Activated T-helper 1 cell treated with anti-CD3 and anti-CD28 coated beads, Interleukin-12 subunit alpha, Interleukin-12 subunit beta, Interleukin-2, Interleukin-4 antibody, amounts not matched to agents 30 ng/mL and 10 ng/mL and 1 ng/mL, durations not matched to agents 14 hours and 24 hours and 36 hours (primary cell): ENCODE data around the gene NONO. TPM values are rescaled to one million over a fixed set of nuclear protein-coding genes. Genes with fewer than 3 reads are reported as not detected.
"Not testable (repeated sequence)": the region's sequence is repeated elsewhere in the genome, so short reads cannot be mapped to it uniquely, and the experiment has no call there.

Experiments used
- DNase-seq: peaks from one replicate; pipeline ENCODE4 v3.0.0; 2021; ENCODE audit warnings: low spot score
- H3K27ac Mint-ChIP-seq: one replicate; pipeline ENCODE4 v1.8.0; 2021; ENCODE audit warnings: mild to moderate bottlenecking, mixed read lengths
- H3K27me3 Mint-ChIP-seq: one replicate; pipeline ENCODE4 v1.8.0; 2022; ENCODE audit warnings: mild to moderate bottlenecking, moderate library complexity, mixed read lengths; ENCODE audit not compliant: insufficient read depth
- H3K36me3 Mint-ChIP-seq: one replicate; pipeline ENCODE4 v1.8.0; 2021; ENCODE audit warnings: low read depth, mixed read lengths
- H3K4me1 Mint-ChIP-seq: one replicate; pipeline ENCODE4 v1.8.0; 2021; ENCODE audit warnings: low read depth, mixed read lengths
- H3K4me3 Mint-ChIP-seq: one replicate; pipeline ENCODE4 v1.8.0; 2021; ENCODE audit warnings: mild to moderate bottlenecking, moderate library complexity, mixed read lengths
- H3K9me3 Mint-ChIP-seq: one replicate; pipeline ENCODE4 v1.8.0; 2021; ENCODE audit warnings: mixed read lengths
- intact Hi-C: fragments of 100-400 bp; cut with micrococcal nuclease; formaldehyde crosslinking; loops from one replicate; pipeline ENCODE4 v1.15.1; 2024
- total RNA-seq: library from RNA; stranded (reverse); gene quantifications from 2 replicates; pipeline ENCODE4 v1.2.3, GENCODE V29; 2022

NONO gene
- total RNA-seq, 1 donor from 2014 or later: 546 TPM

- no peaks in the 10 kb centered on the region for H3K27me3 Mint-ChIP-seq
- no peaks in the 10 kb centered on the region for H3K36me3 Mint-ChIP-seq
- peak within 1 kb of the TSS; percentile 88 for H3K4me3 Mint-ChIP-seq
- H3K27ac Mint-ChIP-seq: peak within 1 kb of the TSS; percentile 71
- H3K9me3 Mint-ChIP-seq: no peaks in the 10 kb centered on the region
- intact Hi-C loops: loop anchor here (1.0 to 2.0 kb wide), 5 partner anchors 29 to 186 kb away; partner anchors contain the start of genes NONO and SNX12
- H3K4me1 Mint-ChIP-seq: peaks cover 30% of the 10 kb centered on the region
- DNase-seq: peak; percentile 69
These were observed 29.1 kb upstream of the NONO start, which contains the start of gene ZMYM3 for GRCh38 chrX:71254092-71254963. TSS of gene ZMYM3 (minus strand) at chrX:71254140. CDS start at chrX:71253255, 885 bp downstream.

DNA sequence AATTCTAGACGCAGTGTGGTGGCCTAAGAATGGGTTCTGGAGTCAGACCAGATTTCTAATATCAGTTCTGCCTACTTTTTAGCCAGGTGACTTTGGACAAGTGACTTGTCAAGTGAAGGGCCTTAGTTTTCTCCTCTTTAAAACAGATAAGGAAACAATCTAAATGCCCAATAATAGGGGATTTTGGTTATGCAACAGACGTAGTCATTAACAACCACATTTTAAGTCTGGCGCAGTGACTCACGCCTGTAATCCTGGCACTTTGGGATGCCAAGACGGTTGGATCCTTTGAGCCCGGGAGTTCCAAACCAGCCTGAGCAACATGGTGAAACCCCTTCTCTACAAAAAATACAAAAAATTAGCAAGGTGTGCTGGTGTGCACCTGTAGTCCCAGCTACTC, 27.4 kb upstream of the NONO start:
- Mint-ChIP-seq H3K4me3 (peak overlapping the region; percentile 53), H3K36me3 (no peaks in the 10 kb centered on the region), H3K27ac (no peak overlapping the region), H3K4me1 (peaks cover 25% of the 10 kb centered on the region), H3K9me3 (no peaks in the 10 kb centered on the region), H3K27me3 (no peaks in the 10 kb centered on the region)
- DNase-seq: no peak
- intact Hi-C loops: no loop called here

- Mint-ChIP-seq H3K27ac (no peak overlapping the region), H3K4me3 (no peak overlapping the region), H3K9me3 (no peaks in the 10 kb centered on the region), H3K27me3 (no peaks in the 10 kb centered on the region), H3K4me1 (peaks cover 17% of the 10 kb centered on the region), H3K36me3 (no peaks in the 10 kb centered on the region)
- intact Hi-C loops: no loop called here
- no peak for DNase-seq
These were observed 26.6 kb upstream of the NONO start for GRCh38 chrX:71256856-71257255.

DNA sequence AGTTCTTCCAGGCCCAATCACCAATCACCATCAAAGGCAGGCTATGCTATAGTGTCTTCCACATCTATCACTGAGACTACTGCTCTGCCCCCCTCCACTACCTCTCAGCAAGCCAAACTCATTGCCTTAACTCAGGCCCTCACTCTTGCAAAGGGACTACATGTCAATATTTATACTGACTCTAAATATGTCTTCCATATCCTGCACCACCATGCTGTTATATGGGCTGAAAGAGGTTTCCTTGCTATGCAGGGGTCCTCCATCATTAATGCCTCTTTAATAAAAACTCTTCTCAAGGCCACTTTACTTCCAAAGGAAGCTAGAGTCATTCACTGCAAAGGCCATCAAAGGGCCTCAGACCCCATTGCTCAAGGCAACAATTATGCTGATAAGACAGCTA, 14.8 kb upstream of the NONO start:
- peaks cover 10% of the 10 kb centered on the region for H3K27me3 Mint-ChIP-seq
- DNase-seq, H3K4me3 Mint-ChIP-seq, H3K27ac Mint-ChIP-seq, H3K9me3 Mint-ChIP-seq, H3K36me3 Mint-ChIP-seq, intact Hi-C loops, H3K4me1 Mint-ChIP-seq: not testable (repeated sequence)

GRCh38 chrX:71269801-71270395, 13.5 kb upstream of the NONO start:
- Mint-ChIP-seq H3K4me1 (no peaks in the 10 kb centered on the region), H3K36me3 (no peaks in the 10 kb centered on the region), H3K9me3 (no peaks in the 10 kb centered on the region), H3K27ac (no peak overlapping the region), H3K27me3 (peaks cover 7% of the 10 kb centered on the region), H3K4me3 (no peak overlapping the region)
- no peak for DNase-seq
- intact Hi-C loops: no loop called here

- DNase-seq, intact Hi-C loops, H3K36me3 Mint-ChIP-seq: not testable (repeated sequence)
These were observed 11.1 kb upstream of the NONO start for GRCh38 chrX:71272313-71272712.

GRCh38 chrX:71281300-71281699, 2.1 kb upstream of the NONO start:
- not testable (repeated sequence) for H3K27ac Mint-ChIP-seq, H3K9me3 Mint-ChIP-seq, H3K4me3 Mint-ChIP-seq, DNase-seq, H3K27me3 Mint-ChIP-seq
- intact Hi-C loops: loop anchor here (5.0 kb wide), 1 partner anchor 169 kb away; the partner anchor contains the start of gene IL2RG
- peaks cover 19% of the 10 kb centered on the region for H3K36me3 Mint-ChIP-seq
- H3K4me1 Mint-ChIP-seq: peaks cover 14% of the 10 kb centered on the region

More at GRCh38 chrX:71272313-71272712, 11.1 kb upstream of the NONO start:
- not testable (repeated sequence) for H3K27ac Mint-ChIP-seq, H3K4me3 Mint-ChIP-seq, H3K27me3 Mint-ChIP-seq, H3K4me1 Mint-ChIP-seq, H3K9me3 Mint-ChIP-seq

GRCh38 chrX:71282514-71283402, 677 bp upstream of the NONO start:
- Mint-ChIP-seq H3K27ac (peak overlapping the region; percentile 98), H3K4me3 (peak overlapping the region; percentile 94), H3K36me3 (peaks cover 19% of the 10 kb centered on the region), H3K9me3 (no peaks in the 10 kb centered on the region), H3K27me3 (no peaks in the 10 kb centered on the region), H3K4me1 (peaks cover 14% of the 10 kb centered on the region)
- intact Hi-C loops: loop anchor here (1.0 to 5.0 kb wide), 9 partner anchors 28 to 336 kb away; partner anchors contain the start of genes CXCR3, FOXO4, IL2RG and SNX12
- peak; percentile 2 for DNase-seq

DNA sequence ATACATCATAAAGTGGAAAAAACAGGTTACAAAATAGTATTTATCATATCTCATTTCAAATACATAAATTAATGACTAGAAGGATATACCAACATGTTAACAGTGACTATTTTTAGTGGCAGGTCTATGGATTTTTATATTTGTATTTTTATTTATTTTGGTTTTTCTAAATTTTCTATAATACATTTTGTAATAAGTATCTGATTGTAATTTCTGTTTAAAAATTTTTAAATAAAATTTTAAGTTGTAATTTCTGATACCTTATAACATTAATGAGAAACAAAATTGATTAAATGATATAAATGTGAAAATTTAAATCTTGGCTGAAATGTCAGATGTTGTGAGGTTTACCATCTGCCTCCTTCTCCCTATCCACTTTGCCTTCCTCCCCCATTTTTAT, 2.5 kb downstream of the NONO start:
- no peaks in the 10 kb centered on the region for H3K9me3 Mint-ChIP-seq
- no peak for DNase-seq
- intact Hi-C loops: no loop called here
- H3K4me1 Mint-ChIP-seq: peaks cover 19% of the 10 kb centered on the region
- no peaks in the 10 kb centered on the region for H3K27me3 Mint-ChIP-seq
- no peak overlapping the region for H3K27ac Mint-ChIP-seq
- peaks cover 27% of the 10 kb centered on the region for H3K36me3 Mint-ChIP-seq
- H3K4me3 Mint-ChIP-seq: peak overlapping the region; percentile 94

GRCh38 chrX:71291381-71291780, 7.9 kb downstream of the NONO start:
- DNase-seq: no peak
- no peak overlapping the region for H3K4me3 Mint-ChIP-seq
- no peaks in the 10 kb centered on the region for H3K9me3 Mint-ChIP-seq
- peaks cover 5% of the 10 kb centered on the region for H3K4me1 Mint-ChIP-seq
- no peak overlapping the region for H3K27ac Mint-ChIP-seq
- H3K27me3 Mint-ChIP-seq: no peaks in the 10 kb centered on the region
- intact Hi-C loops: no loop called here
- peaks cover 28% of the 10 kb centered on the region for H3K36me3 Mint-ChIP-seq

DNA sequence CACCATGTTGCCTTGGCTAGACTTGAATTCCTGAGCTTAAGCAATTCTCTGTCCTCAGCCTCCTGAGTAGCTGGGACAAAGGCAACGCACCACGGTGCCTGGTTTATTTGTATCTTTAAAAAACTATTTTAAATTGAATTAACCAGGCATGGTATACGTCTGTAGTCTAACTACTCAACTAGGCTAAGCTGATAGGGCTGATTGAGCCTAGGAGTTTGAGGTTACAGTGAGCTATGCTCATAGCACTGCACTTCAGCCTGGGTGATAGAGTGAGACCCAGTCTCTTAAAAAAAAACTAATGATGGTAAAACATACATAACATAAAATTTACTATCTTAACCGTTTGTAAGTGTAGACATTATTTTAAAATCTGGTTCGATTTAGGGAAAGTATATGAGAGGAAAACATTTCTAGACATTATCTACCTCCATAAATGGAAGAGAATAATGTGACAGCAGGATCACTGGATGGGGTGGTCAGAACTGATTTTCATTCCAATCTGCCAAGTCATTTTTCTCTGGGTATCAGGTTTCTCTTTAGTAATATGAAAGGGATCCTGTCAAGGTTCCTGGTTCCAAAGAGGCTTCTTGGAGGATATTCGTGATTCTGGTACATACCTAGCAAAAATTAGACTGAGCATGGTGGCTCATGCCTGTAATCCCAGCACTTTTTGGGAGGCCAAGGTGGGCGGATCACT, 9.4 kb downstream of the NONO start:
- DNase-seq: no peak
- no peaks in the 10 kb centered on the region for H3K27me3 Mint-ChIP-seq
- peaks cover 41% of the 10 kb centered on the region for H3K36me3 Mint-ChIP-seq
- H3K4me1 Mint-ChIP-seq: peaks cover 5% of the 10 kb centered on the region
- H3K27ac Mint-ChIP-seq: no peak overlapping the region
- intact Hi-C loops: no loop called here
- no peaks in the 10 kb centered on the region for H3K9me3 Mint-ChIP-seq
- H3K4me3 Mint-ChIP-seq: no peak overlapping the region

DNA sequence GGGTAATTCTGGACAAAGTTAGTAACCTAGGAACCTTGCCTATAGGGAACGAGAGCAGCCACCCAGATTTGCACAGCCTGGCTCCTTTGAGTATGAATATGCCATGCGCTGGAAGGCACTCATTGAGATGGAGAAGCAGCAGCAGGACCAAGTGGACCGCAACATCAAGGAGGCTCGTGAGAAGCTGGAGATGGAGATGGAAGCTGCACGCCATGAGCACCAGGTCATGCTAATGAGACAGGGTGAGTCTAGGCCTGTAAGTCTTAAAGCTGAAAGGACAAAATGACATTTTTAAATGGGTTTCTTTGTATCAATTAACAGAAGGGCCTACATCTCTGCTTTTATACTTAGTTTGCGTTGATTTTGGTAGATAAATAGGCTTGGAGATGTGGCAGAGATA, 13.4 kb downstream of the NONO start:
- intact Hi-C loops: no loop called here
- Mint-ChIP-seq H3K4me3 (no peak overlapping the region), H3K27me3 (no peaks in the 10 kb centered on the region), H3K9me3 (no peaks in the 10 kb centered on the region), H3K36me3 (peaks cover 36% of the 10 kb centered on the region), H3K4me1 (peaks cover 4% of the 10 kb centered on the region), H3K27ac (no peak overlapping the region)
- no peak for DNase-seq
